HUES6 (cell line): Measurements from ENCODE around the gene TNFRSF14.
"Not testable (repeated sequence)": the region's sequence is repeated elsewhere in the genome, so short reads cannot be mapped to it uniquely, and the experiment has no call there.

Source experiments
- H3K27ac ChIP-seq: 2 replicates; pipeline ENCODE4 v1.7.0; 2013; ENCODE audit warnings: low read depth, mild to moderate bottlenecking, low read length, inconsistent platforms
- H3K27me3 ChIP-seq: 2 replicates; pipeline ENCODE4 v1.6.1; 2013; ENCODE audit warnings: low read length; ENCODE audit not compliant: control insufficient read depth, insufficient read depth
- H3K36me3 ChIP-seq: 2 replicates; pipeline ENCODE4 v1.6.1; 2013; ENCODE audit warnings: low read length; ENCODE audit not compliant: control insufficient read depth, insufficient read depth
- H3K4me1 ChIP-seq: 2 replicates; pipeline ENCODE4 v1.6.1; 2013; ENCODE audit warnings: low read length; ENCODE audit not compliant: control insufficient read depth, insufficient read depth
- H3K4me3 ChIP-seq: 2 replicates; pipeline ENCODE4 v1.5.1; 2013; ENCODE audit warnings: low read depth, low read length
- H3K9ac ChIP-seq: one replicate; pipeline ENCODE4 v1.6.1; 2013; ENCODE audit warnings: mild to moderate bottlenecking, low read length
- H3K9me3 ChIP-seq: 2 replicates; pipeline ENCODE4 v1.6.1; 2013; ENCODE audit warnings: low read depth, low read length; ENCODE audit not compliant: control insufficient read depth, insufficient read depth

Gene TNFRSF14

DNA sequence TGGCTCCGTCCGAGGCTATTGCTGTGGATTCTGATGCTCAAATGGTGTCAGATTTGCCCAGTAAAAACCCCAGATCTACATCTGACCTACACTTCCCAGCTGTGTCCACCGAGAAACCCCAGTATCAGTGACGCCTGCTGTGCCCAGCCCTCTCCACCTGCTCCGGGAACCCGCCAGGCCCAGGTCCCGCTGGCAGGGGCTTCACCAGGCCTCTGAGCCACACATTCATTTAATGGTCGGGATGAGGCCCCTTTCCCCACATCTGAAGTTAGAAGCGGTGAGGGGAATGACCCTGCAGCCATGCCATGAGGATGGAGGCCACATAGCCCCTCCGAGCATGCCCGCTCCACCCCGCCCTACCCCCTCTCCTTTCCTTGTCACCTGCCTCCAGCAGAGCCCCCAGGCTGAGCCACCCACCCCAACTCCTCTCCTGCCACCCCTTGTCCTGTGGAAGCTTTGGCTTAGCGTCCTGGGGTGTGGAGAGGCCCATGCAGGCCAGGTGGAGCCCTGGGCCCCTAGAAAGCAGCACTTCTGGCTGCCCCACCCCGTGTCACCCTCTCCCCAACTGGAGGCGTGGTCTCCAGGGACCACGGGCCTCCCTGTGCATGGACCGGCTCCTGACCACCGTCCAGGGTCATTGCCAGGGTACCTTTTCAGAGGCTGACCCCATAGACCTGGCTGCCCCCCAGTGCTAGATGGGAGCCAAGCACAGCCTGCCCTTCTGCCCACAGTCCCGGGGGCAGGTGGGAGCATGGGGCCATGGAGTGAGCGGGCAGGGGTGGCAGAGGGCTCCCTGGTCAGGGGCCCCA, 8.0 kb downstream of the TNFRSF14 start:
- H3K4me3 ChIP-seq = no peak overlapping the region
- H3K27ac ChIP-seq = no peak overlapping the region
- H3K9ac ChIP-seq = no peak overlapping the region
- H3K9me3 ChIP-seq = no peaks in the 10 kb centered on the region
- no peaks in the 10 kb centered on the region for H3K36me3 ChIP-seq
- H3K4me1 ChIP-seq = no peaks in the 10 kb centered on the region; the same call in 1 of the 2 replicates
- no peaks in the 10 kb centered on the region; the same call in 1 of the 2 replicates for H3K27me3 ChIP-seq

GRCh38 chr1:2564815-2565374, 8.7 kb downstream of the TNFRSF14 start:
- Histone ChIP-seq H3K9ac (no peak overlapping the region), H3K9me3 (no peaks in the 10 kb centered on the region), H3K27me3 (no peaks in the 10 kb centered on the region; the same call in 1 of the 2 replicates), H3K4me3 (no peak overlapping the region), H3K27ac (no peak overlapping the region), H3K4me1 (no peaks in the 10 kb centered on the region; the same call in 1 of the 2 replicates), H3K36me3 (no peaks in the 10 kb centered on the region)

GRCh38 chr1:2566101-2567045, 10.2 kb downstream of the TNFRSF14 start:
- H3K4me1 ChIP-seq = no peaks in the 10 kb centered on the region; the same call in 1 of the 2 replicates
- no peaks in the 10 kb centered on the region for H3K9me3 ChIP-seq
- H3K27me3 ChIP-seq = no peaks in the 10 kb centered on the region; the same call in 1 of the 2 replicates
- H3K27ac ChIP-seq = no peak overlapping the region
- H3K36me3 ChIP-seq = no peaks in the 10 kb centered on the region
- H3K9ac ChIP-seq = no peak overlapping the region
- no peak overlapping the region for H3K4me3 ChIP-seq

GRCh38 chr1:2567083-2567679, 11.0 kb downstream of the TNFRSF14 start:
- Histone ChIP-seq H3K27ac (no peak overlapping the region), H3K27me3 (no peaks in the 10 kb centered on the region; the same call in 1 of the 2 replicates), H3K9me3 (no peaks in the 10 kb centered on the region), H3K9ac (no peak overlapping the region), H3K4me3 (no peak overlapping the region), H3K36me3 (no peaks in the 10 kb centered on the region), H3K4me1 (no peaks in the 10 kb centered on the region; the same call in 1 of the 2 replicates)

DNA sequence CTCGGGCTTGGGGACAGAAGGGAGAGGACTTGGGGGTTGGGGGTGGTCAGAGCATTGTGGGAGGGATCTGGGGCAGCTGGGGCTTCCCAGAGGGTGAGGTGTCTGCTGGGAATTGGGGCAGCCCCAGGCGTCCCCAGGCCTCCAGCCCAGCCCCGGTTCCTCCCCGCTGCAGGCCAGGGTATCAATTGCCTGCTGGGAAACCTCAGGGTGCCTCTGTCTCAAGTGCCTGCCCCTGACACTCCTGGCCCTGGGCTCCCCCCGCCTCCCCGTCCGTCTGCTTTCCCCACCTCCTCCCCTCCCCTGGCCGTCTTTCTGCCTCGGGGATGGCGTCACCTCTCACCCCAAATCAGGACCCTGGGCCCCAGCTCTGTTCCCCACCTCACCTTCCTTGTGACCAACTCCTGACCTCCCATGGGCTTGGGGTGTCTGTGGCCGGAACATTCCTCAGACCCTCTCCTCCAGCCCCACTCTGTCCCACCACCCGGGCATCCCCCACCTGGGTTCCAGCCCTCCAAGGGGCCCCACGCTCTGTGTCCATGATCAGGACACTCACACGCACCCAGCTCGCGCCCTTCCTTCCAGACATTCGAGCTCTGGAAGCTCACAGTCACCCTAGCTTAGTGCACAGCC, 12.1 kb downstream of the TNFRSF14 start:
- H3K36me3 ChIP-seq, H3K4me3 ChIP-seq, H3K4me1 ChIP-seq, H3K27ac ChIP-seq, H3K9ac ChIP-seq, H3K9me3 ChIP-seq, H3K27me3 ChIP-seq: not testable (repeated sequence)

DNA sequence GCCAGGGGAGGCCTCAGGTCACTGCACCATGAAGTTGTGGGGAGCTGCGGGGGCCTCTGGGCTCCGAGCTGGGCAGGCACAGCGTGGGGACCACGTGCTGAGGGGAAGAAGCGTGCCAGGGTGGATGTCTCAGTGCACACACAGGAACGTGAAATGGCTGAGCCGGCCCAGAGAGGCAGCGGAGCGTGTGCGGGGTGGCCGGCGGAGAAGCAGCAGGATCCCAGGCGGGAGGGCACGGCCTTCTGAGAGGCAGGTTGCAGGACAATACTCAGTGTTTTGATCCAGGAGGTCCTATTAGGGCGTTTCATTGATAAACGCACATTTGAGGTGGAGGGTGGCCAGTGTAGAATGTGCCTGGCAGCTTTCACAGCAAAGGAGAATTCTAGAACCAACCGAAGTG, 12.9 kb downstream of the TNFRSF14 start:
- Histone ChIP-seq H3K9me3 (peaks cover 12% of the 10 kb centered on the region), H3K4me1 (no peaks in the 10 kb centered on the region; the same call in 1 of the 2 replicates), H3K4me3 (no peak overlapping the region), H3K36me3 (no peaks in the 10 kb centered on the region), H3K9ac (no peak overlapping the region), H3K27ac (no peak overlapping the region), H3K27me3 (no peaks in the 10 kb centered on the region; the same call in 1 of the 2 replicates)

GRCh38 chr1:2569703-2570102, 13.5 kb downstream of the TNFRSF14 start:
- H3K27ac ChIP-seq, H3K36me3 ChIP-seq, H3K4me3 ChIP-seq, H3K9ac ChIP-seq, H3K4me1 ChIP-seq, H3K27me3 ChIP-seq: not testable (repeated sequence)
- peaks cover 13% of the 10 kb centered on the region for H3K9me3 ChIP-seq

DNA sequence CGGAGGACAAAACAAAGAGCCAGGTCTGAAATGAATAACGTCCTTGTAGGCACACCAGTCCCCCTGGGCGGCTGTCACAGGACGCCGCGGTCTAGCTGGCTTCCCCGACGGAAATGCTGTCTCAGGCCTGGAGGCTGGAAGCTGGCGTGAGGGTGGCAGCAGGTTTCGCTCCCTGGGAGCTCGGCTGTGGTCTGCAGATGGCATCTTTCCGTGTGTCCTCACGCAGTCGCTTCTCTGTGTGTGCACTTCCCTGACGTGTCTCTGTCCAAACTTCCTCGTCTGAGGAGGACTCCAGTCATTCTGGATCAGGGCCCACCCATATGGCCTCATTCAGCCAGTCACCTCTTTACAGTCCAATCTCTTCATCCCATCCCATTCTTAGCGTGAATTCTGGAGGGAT, 14.2 kb downstream of the TNFRSF14 start:
- no peak overlapping the region for H3K9ac ChIP-seq
- no peak overlapping the region for H3K27ac ChIP-seq
- no peak overlapping the region for H3K4me3 ChIP-seq
- H3K4me1 ChIP-seq = no peaks in the 10 kb centered on the region; the same call in 1 of the 2 replicates
- no peaks in the 10 kb centered on the region; the same call in 1 of the 2 replicates for H3K27me3 ChIP-seq
- peaks cover 13% of the 10 kb centered on the region for H3K9me3 ChIP-seq
- no peaks in the 10 kb centered on the region for H3K36me3 ChIP-seq

DNA sequence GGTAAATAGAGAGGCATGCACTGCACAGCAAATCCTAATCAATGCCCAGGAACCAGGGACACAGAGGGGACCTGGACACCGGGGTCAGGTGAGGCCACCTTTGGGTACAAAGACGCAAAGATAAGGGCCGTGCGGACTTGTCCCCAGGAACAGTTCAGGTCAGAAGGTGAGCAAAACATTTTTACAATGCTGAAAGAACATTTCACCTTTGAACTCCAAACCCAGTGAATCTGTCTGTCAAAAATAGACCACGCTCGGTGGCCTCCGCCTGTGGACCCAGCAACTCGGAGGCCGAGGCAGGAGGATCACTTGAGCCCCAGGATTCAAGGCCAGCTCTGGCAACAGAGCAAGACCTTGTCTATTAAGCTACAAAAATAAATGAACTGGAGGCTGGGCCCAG, 15.2 kb downstream of the TNFRSF14 start:
- Histone ChIP-seq H3K9me3 (peaks cover 13% of the 10 kb centered on the region), H3K36me3 (no peaks in the 10 kb centered on the region), H3K9ac (no peak overlapping the region), H3K4me3 (no peak overlapping the region), H3K27ac (no peak overlapping the region), H3K27me3 (no peaks in the 10 kb centered on the region; the same call in 1 of the 2 replicates), H3K4me1 (no peaks in the 10 kb centered on the region; the same call in 1 of the 2 replicates)

DNA sequence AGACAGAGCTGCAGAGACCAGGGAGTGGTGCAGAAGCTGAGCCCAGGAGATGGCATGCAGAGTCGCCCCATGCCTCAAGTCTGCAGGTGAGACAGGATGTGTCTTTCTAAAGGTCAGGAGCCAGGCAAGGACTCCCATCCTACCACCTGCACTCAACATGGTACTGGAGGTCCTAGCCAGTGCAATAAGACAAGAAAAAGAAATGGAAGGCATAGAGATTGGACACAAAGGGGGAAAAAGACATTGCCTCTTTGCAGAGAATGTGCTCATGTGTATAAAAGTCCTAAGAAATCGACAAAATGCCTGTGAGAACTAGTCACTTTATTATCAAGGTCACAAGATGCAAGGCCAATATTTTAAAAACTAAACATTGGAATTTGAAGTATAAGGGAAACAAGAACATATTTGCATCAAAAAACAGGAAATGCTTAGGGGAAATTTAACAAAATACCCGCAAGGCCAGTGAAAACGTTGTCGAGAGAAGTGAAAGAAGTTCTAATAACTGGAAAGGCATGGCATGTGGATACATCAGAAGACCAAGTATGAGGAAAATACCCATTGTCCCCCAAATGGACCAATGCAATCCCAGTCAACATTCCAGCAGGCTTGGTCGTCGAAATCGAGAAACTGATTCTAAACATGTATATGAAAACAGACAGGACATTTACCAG, 17.2 kb downstream of the TNFRSF14 start:
- Histone ChIP-seq H3K9me3 (peaks cover 13% of the 10 kb centered on the region), H3K27me3 (no peaks in the 10 kb centered on the region; the same call in 1 of the 2 replicates), H3K9ac (no peak overlapping the region), H3K4me3 (no peak overlapping the region), H3K4me1 (peaks cover 5% of the 10 kb centered on the region), H3K36me3 (no peaks in the 10 kb centered on the region), H3K27ac (no peak overlapping the region)
